Neural cell (in vitro differentiated cells): Measurements from ENCODE around the gene ITGAD.

Source experiments
- EP300 ChIP-seq: fragments of 450-650 bp; conservative IDR thresholded peaks from 2 replicates; pipeline ENCODE4 v1.6.1; 2014; ENCODE audit warnings: antibody characterized with exemption, mild to moderate bottlenecking, moderate library complexity; ENCODE audit not compliant: poor library complexity, severe bottlenecking
- EZH2 ChIP-seq: fragments of 200-600, 300-800 bp; shearing (Covaris generic), sonication (generic); IDR thresholded peaks from 2 replicates; pipeline ENCODE4 v1.6.1; 2014; ENCODE audit warnings: antibody characterized with exemption, low read length, borderline replicate concordance, mild to moderate bottlenecking; ENCODE audit not compliant: insufficient read depth, poor library complexity, severe bottlenecking
- MXI1 ChIP-seq: fragments of 450-650 bp; conservative IDR thresholded peaks from 2 replicates; pipeline ENCODE4 v1.6.1; 2014; ENCODE audit warnings: antibody characterized with exemption, mild to moderate bottlenecking; ENCODE audit not compliant: poor library complexity, severe bottlenecking
- POLR2AphosphoS5 ChIP-seq: IDR thresholded peaks from 2 replicates; pipeline ENCODE4 v1.6.1; 2012
- SMC3 ChIP-seq: fragments of 450-650 bp; conservative IDR thresholded peaks from 2 replicates; pipeline ENCODE4 v1.6.1; 2014; ENCODE audit warnings: antibody characterized with exemption, mild to moderate bottlenecking, moderate library complexity; ENCODE audit not compliant: poor library complexity
- TAF1 ChIP-seq: IDR thresholded peaks from 2 replicates; pipeline ENCODE4 v1.6.1; 2012; ENCODE audit warnings: low read depth
- TF ChIP-seq, protein P1 (sequence below): fragments of 450-650 bp; IDR thresholded peaks from 2 replicates; pipeline ENCODE4 v1.5.1; 2014; ENCODE audit warnings: antibody characterized with exemption, mild to moderate bottlenecking, moderate library complexity; ENCODE audit not compliant: poor library complexity, severe bottlenecking

DNA sequence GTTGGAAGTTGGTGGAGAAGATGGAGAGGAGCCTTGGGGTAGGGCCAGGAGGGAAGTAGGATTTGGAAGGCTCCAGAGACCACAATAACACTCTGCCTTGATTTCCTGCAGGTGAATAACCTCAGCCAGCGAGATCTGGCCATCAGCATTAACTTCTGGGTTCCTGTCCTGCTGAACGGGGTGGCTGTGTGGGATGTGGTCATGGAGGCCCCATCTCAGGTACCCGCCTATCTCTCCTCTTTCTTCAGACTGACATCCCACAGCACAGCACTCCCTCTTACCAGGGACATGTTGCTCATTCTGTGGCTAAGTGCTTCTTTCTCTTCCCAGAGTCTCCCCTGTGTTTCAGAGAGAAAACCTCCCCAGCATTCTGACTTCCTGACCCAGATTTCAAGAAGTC, 30.1 kb downstream of the ITGAD start:
- no peak for TF ChIP-seq MXI1
- no peak for TF ChIP-seq EZH2
- TF ChIP-seq, protein P1, sequence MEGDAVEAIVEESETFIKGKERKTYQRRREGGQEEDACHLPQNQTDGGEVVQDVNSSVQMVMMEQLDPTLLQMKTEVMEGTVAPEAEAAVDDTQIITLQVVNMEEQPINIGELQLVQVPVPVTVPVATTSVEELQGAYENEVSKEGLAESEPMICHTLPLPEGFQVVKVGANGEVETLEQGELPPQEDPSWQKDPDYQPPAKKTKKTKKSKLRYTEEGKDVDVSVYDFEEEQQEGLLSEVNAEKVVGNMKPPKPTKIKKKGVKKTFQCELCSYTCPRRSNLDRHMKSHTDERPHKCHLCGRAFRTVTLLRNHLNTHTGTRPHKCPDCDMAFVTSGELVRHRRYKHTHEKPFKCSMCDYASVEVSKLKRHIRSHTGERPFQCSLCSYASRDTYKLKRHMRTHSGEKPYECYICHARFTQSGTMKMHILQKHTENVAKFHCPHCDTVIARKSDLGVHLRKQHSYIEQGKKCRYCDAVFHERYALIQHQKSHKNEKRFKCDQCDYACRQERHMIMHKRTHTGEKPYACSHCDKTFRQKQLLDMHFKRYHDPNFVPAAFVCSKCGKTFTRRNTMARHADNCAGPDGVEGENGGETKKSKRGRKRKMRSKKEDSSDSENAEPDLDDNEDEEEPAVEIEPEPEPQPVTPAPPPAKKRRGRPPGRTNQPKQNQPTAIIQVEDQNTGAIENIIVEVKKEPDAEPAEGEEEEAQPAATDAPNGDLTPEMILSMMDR, result no peak
- no peak for TF ChIP-seq SMC3
- TF ChIP-seq POLR2AphosphoS5, result no peak
- no peak for TF ChIP-seq EP300
- TF ChIP-seq TAF1, result no peak
